ENCODE data around the gene NEU3. TPM values are rescaled to one million over a fixed set of nuclear protein-coding genes. Genes with fewer than 3 reads are reported as not detected.

Gene NEU3
- total and polyA plus RNA-seq, 2 of the 13 experiments (the other 11 are each of a cell fraction or from before 2014, with no cell fraction given), result 6.3 to 15.3 TPM

- Histone ChIP-seq H3K9me3 (ENCODE audit: low read length) (no peaks in the 10 kb centered on the region), H4K20me1 (ENCODE audit: insufficient read depth, low read length) (peaks cover 22% of the 10 kb centered on the region), H3K9ac (ENCODE audit: insufficient read depth, low read depth, low read length) (no peak overlapping the region), H3K4me3 (replicated peaks in 1 of 3; ENCODE audit: insufficient read depth in 1 of 3, low read depth in 2 of 3, low read length in 3 of 3) (no peak overlapping the region), H3K4me1 (ENCODE audit: insufficient read depth, low read length) (peaks cover 57% of the 10 kb centered on the region), H3K27ac (ENCODE audit: extremely low read length, insufficient read depth, low read length) (no peak overlapping the region), H3K4me2 (ENCODE audit: low read depth, low read length) (0 out of 2 replicates have a peak overlapping the region, but pooled peaks have one; percentile 16), H2AFZ (ENCODE audit: low read length) (no peak overlapping the region), H3K36me3 (replicated peaks in 1 of 2; ENCODE audit: control insufficient read depth in 1 of 2, insufficient read depth in 2 of 2, low read length in 2 of 2) (peaks cover 4 to 23% of the 10 kb centered on the region in 2 experiments), H3K79me2 (ENCODE audit: insufficient read depth, low read length) (peaks cover 97% of the 10 kb centered on the region), H3K27me3 (ENCODE audit: control insufficient read depth in 1 of 2, insufficient read depth in 2 of 2, low read length in 2 of 2) (no peaks in the 10 kb centered on the region; a peak in 1 of 5 replicates)
- ATAC-seq (no peak), DNase-seq (ENCODE audit: low spot score) (no peak), FAIRE-seq (no peak)
- no TSS peak for BruUV-seq (replicated peaks)
- intact Hi-C loops (cut with micrococcal nuclease; ENCODE audit: unreplicated experiment), result no loop called here
- in situ Hi-C loops (cut with HindIII; ENCODE audit: extremely low pct_ligation_motif_present, low pct_unique_long_range_greater_than_20kb), result no loop called here
- CTCF ChIA-PET (ENCODE audit: low intra/inter-chr PET ratio, low total read pairs), result no interaction called here
- WGBS (ENCODE audit: low lambda C conversion rate), result 88% methylated on average over 2 of the region's 2 CpGs
- POLR2A ChIA-PET, result no interaction called here
- no peak for TF ChIP-seq ARID4A (CRISPR knock-in tag; IDR thresholded peaks at IDR 0.05; ENCODE audit: borderline replicate concordance)
- TF ChIP-seq, protein P1, sequence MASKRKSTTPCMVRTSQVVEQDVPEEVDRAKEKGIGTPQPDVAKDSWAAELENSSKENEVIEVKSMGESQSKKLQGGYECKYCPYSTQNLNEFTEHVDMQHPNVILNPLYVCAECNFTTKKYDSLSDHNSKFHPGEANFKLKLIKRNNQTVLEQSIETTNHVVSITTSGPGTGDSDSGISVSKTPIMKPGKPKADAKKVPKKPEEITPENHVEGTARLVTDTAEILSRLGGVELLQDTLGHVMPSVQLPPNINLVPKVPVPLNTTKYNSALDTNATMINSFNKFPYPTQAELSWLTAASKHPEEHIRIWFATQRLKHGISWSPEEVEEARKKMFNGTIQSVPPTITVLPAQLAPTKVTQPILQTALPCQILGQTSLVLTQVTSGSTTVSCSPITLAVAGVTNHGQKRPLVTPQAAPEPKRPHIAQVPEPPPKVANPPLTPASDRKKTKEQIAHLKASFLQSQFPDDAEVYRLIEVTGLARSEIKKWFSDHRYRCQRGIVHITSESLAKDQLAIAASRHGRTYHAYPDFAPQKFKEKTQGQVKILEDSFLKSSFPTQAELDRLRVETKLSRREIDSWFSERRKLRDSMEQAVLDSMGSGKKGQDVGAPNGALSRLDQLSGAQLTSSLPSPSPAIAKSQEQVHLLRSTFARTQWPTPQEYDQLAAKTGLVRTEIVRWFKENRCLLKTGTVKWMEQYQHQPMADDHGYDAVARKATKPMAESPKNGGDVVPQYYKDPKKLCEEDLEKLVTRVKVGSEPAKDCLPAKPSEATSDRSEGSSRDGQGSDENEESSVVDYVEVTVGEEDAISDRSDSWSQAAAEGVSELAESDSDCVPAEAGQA (IDR thresholded peaks at IDR 0.05; ENCODE audit: low read depth), result no peak
- TF ChIP-seq, protein P1 (CRISPR knock-in tag; IDR thresholded peaks at IDR 0.05; ENCODE audit: borderline replicate concordance), result no peak
- no peak for TF ChIP-seq RBAK (CRISPR knock-in tag; IDR thresholded peaks at IDR 0.05)
- TF ChIP-seq HHEX (CRISPR knock-in tag; IDR thresholded peaks at IDR 0.05), result no peak
- no peak for TF ChIP-seq NONO (IDR thresholded peaks at IDR 0.05)
- no peak for TF ChIP-seq NONO (CRISPR knock-in tag; conservative IDR thresholded peaks at IDR 0.05)
- no peak for TF ChIP-seq POGZ (CRISPR knock-in tag; IDR thresholded peaks at IDR 0.05)
- TF ChIP-seq ZNF589 (CRISPR knock-in tag; conservative IDR thresholded peaks at IDR 0.05), result no peak
- TF ChIP-seq SMAD9 (CRISPR knock-in tag; IDR thresholded peaks at IDR 0.05), result no peak
- TF ChIP-seq DZIP1 (CRISPR knock-in tag; IDR thresholded peaks at IDR 0.05), result no peak
- TF ChIP-seq, protein P2, sequence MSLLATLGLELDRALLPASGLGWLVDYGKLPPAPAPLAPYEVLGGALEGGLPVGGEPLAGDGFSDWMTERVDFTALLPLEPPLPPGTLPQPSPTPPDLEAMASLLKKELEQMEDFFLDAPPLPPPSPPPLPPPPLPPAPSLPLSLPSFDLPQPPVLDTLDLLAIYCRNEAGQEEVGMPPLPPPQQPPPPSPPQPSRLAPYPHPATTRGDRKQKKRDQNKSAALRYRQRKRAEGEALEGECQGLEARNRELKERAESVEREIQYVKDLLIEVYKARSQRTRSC (CRISPR knock-in tag; IDR thresholded peaks at IDR 0.05; ENCODE audit: low read depth), result no peak
Measured at GRCh38 chr11:74952752-74953151, 36.0 kb upstream of the NEU3 start.
